Kidney epithelial cell (primary cell): ENCODE measurements around the gene DAPK1. TPM values are rescaled to one million over a fixed set of nuclear protein-coding genes. Genes with fewer than 3 reads are reported as not detected.

Experiments
- DNase-seq: peaks from one replicate; pipeline ENCODE4 v3.0.0-alpha.2; 2010; ENCODE audit warnings: low read depth
- H3K27me3 ChIP-seq: 2 replicates; pipeline ENCODE4 v1.6.0; 2011; ENCODE audit warnings: low read length; ENCODE audit not compliant: control insufficient read depth, insufficient read depth
- H3K36me3 ChIP-seq: 2 replicates; pipeline ENCODE4 v1.5.1; 2011; ENCODE audit warnings: low read length; ENCODE audit not compliant: control insufficient read depth, insufficient read depth
- H3K4me3 ChIP-seq: 2 replicates; pipeline ENCODE4 v1.5.1; 2011; ENCODE audit warnings: low read depth, mild to moderate bottlenecking, control low read depth, low read length
- CTCF ChIP-seq: IDR thresholded peaks from 2 replicates; pipeline ENCODE4 v1.5.1; 2011; ENCODE audit warnings: mild to moderate bottlenecking, moderate library complexity, low read length, control low read depth, inconsistent platforms; ENCODE audit not compliant: insufficient read depth, poor library complexity, severe bottlenecking
- total RNA-seq: library from RNA; depleted of rRNA; stranded (reverse); fragments of >200 nt; gene quantifications from 2 replicates; pipeline ENCODE4 v1.2.3, GENCODE V29; 2015

The DAPK1 gene
- total RNA-seq, 1 donor from 2014 or later = 23.5 TPM

- H3K27me3 ChIP-seq = no peaks in the 10 kb centered on the region
- no peak overlapping the region for H3K4me3 ChIP-seq
- no peaks in the 10 kb centered on the region for H3K36me3 ChIP-seq
- DNase-seq = no peak
- TF ChIP-seq CTCF = no peak
These were observed 14.6 kb downstream of the DAPK1 start for GRCh38 chr9:87512311-87512710.

GRCh38 chr9:87513161-87513560, 15.5 kb downstream of the DAPK1 start:
- Histone ChIP-seq H3K4me3 (no peak overlapping the region), H3K36me3 (no peaks in the 10 kb centered on the region), H3K27me3 (no peaks in the 10 kb centered on the region)
- no peak for TF ChIP-seq CTCF
- DNase-seq = no peak

- TF ChIP-seq CTCF = no peak
- H3K4me3 ChIP-seq = no peak overlapping the region
These were observed 16.3 kb downstream of the DAPK1 start for GRCh38 chr9:87513880-87514535.

GRCh38 chr9:87515006-87515405, 17.3 kb downstream of the DAPK1 start:
- no peak for TF ChIP-seq CTCF

More at GRCh38 chr9:87513880-87514535, 16.3 kb downstream of the DAPK1 start:
- Histone ChIP-seq H3K36me3 (no peaks in the 10 kb centered on the region), H3K27me3 (no peaks in the 10 kb centered on the region)
- no peak for DNase-seq

GRCh38 chr9:87515588-87516221, 18.0 kb downstream of the DAPK1 start:
- TF ChIP-seq CTCF = no peak
- no peaks in the 10 kb centered on the region for H3K36me3 ChIP-seq
- no peaks in the 10 kb centered on the region for H3K27me3 ChIP-seq
- no peak overlapping the region for H3K4me3 ChIP-seq
- DNase-seq = no peak

More at GRCh38 chr9:87515006-87515405, 17.3 kb downstream of the DAPK1 start:
- no peaks in the 10 kb centered on the region for H3K36me3 ChIP-seq
- DNase-seq = no peak
- no peak overlapping the region for H3K4me3 ChIP-seq
- no peaks in the 10 kb centered on the region for H3K27me3 ChIP-seq
